Ovary (tissue), 3 donors: Measurements from ENCODE around the gene LRRC66.

Source experiments
- EP300 ChIP-seq: sonication (generic); formaldehyde crosslinking; IDR thresholded peaks from one replicate; pipeline ENCODE4 v1.6.1; 2017; ENCODE audit warnings: antibody characterized with exemption
- TF ChIP-seq, protein P1 (sequence below), 3 donors: fragments of 450-650 bp in 2 of 3; fragments of 200-600 bp in 1 of 3; IDR thresholded peaks; one replicate each; pipeline versions ENCODE4 v1.5.1 to v1.8.0; 2016 to 2022; ENCODE audit warnings: antibody characterized with exemption in 3 of 3, mild to moderate bottlenecking in 1 of 3
- donor health status: DM: no; HTN: no; CAD: no.

DNA sequence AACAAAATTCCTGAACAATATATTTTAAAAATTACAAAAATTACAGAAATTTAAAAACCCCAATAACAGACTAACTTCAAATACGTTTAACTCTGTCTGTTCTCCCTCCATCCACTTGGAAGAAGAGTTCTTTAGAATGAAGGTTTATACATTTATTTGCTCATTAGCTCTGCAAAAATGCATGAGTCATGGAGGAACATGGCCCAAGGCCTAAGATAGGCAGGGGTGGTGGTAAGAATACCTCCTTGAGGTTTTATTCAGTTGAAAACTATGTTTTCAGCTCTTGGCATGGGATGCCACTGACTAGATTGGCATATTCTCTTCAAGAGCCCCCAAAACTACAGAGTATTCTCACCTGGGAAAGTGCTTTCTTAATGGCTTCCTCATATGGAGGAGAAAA lies 8.8 kb upstream of the LRRC66 start:
- TF ChIP-seq, protein P1, sequence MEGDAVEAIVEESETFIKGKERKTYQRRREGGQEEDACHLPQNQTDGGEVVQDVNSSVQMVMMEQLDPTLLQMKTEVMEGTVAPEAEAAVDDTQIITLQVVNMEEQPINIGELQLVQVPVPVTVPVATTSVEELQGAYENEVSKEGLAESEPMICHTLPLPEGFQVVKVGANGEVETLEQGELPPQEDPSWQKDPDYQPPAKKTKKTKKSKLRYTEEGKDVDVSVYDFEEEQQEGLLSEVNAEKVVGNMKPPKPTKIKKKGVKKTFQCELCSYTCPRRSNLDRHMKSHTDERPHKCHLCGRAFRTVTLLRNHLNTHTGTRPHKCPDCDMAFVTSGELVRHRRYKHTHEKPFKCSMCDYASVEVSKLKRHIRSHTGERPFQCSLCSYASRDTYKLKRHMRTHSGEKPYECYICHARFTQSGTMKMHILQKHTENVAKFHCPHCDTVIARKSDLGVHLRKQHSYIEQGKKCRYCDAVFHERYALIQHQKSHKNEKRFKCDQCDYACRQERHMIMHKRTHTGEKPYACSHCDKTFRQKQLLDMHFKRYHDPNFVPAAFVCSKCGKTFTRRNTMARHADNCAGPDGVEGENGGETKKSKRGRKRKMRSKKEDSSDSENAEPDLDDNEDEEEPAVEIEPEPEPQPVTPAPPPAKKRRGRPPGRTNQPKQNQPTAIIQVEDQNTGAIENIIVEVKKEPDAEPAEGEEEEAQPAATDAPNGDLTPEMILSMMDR (IDR thresholded peaks at IDR 0.05) = no peak
- TF ChIP-seq EP300 = no peak
